Measurements from ENCODE around the gene LDAF1.
"Not testable (repeated sequence)": the region's sequence is repeated elsewhere in the genome, so short reads cannot be mapped to it uniquely, and the experiment has no call there.

LDAF1 gene

DNA sequence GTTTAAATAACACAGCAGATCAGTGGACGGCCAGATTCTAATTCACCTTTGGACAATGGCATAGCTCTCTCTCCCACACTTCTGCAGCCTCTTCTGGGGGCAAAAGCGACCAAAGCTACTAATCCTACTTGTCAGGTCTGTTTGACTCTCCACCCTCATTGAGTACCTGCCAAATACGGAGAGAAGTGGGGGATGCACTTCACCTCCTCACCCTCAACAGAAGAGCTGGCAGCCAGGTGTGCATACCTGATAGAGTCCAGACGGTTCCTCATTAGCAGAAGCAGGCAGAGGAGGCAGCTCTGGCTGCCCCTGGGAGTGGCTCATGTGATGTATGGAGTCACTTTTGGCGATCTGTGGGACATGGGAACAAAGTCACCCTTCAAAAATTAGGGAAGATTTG lies 12.7 kb upstream of the LDAF1 start:
- no peak for DNase-seq (ENCODE audit: low read depth in 1 of 2, low spot score in 1 of 2)
- no peak overlapping the region for H3K4me3 ChIP-seq (replicated peaks; ENCODE audit: insufficient read depth, low read length)
- TF ChIP-seq GABPA (IDR thresholded peaks at IDR 0.05; ENCODE audit: low read depth) (no peak), SPI1 (IDR thresholded peaks at IDR 0.05; ENCODE audit: borderline replicate concordance, low read depth) (no peak), POLR2AphosphoS5 (IDR thresholded peaks at IDR 0.05; ENCODE audit: low read depth) (no peak)
- TF ChIP-seq, protein P1, sequence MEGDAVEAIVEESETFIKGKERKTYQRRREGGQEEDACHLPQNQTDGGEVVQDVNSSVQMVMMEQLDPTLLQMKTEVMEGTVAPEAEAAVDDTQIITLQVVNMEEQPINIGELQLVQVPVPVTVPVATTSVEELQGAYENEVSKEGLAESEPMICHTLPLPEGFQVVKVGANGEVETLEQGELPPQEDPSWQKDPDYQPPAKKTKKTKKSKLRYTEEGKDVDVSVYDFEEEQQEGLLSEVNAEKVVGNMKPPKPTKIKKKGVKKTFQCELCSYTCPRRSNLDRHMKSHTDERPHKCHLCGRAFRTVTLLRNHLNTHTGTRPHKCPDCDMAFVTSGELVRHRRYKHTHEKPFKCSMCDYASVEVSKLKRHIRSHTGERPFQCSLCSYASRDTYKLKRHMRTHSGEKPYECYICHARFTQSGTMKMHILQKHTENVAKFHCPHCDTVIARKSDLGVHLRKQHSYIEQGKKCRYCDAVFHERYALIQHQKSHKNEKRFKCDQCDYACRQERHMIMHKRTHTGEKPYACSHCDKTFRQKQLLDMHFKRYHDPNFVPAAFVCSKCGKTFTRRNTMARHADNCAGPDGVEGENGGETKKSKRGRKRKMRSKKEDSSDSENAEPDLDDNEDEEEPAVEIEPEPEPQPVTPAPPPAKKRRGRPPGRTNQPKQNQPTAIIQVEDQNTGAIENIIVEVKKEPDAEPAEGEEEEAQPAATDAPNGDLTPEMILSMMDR (IDR thresholded peaks at IDR 0.05; ENCODE audit: insufficient read depth, low read length) = no peak
- TF ChIP-seq, protein P2, sequence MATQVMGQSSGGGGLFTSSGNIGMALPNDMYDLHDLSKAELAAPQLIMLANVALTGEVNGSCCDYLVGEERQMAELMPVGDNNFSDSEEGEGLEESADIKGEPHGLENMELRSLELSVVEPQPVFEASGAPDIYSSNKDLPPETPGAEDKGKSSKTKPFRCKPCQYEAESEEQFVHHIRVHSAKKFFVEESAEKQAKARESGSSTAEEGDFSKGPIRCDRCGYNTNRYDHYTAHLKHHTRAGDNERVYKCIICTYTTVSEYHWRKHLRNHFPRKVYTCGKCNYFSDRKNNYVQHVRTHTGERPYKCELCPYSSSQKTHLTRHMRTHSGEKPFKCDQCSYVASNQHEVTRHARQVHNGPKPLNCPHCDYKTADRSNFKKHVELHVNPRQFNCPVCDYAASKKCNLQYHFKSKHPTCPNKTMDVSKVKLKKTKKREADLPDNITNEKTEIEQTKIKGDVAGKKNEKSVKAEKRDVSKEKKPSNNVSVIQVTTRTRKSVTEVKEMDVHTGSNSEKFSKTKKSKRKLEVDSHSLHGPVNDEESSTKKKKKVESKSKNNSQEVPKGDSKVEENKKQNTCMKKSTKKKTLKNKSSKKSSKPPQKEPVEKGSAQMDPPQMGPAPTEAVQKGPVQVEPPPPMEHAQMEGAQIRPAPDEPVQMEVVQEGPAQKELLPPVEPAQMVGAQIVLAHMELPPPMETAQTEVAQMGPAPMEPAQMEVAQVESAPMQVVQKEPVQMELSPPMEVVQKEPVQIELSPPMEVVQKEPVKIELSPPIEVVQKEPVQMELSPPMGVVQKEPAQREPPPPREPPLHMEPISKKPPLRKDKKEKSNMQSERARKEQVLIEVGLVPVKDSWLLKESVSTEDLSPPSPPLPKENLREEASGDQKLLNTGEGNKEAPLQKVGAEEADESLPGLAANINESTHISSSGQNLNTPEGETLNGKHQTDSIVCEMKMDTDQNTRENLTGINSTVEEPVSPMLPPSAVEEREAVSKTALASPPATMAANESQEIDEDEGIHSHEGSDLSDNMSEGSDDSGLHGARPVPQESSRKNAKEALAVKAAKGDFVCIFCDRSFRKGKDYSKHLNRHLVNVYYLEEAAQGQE (IDR thresholded peaks at IDR 0.05; ENCODE audit: insufficient replicate concordance, low read depth) = no peak
- no peaks in the 10 kb centered on the region for H3K27me3 ChIP-seq (ENCODE audit: insufficient read depth, poor library complexity, severe bottlenecking)
- no peak overlapping the region for H3K27ac ChIP-seq (replicated peaks)

DNA sequence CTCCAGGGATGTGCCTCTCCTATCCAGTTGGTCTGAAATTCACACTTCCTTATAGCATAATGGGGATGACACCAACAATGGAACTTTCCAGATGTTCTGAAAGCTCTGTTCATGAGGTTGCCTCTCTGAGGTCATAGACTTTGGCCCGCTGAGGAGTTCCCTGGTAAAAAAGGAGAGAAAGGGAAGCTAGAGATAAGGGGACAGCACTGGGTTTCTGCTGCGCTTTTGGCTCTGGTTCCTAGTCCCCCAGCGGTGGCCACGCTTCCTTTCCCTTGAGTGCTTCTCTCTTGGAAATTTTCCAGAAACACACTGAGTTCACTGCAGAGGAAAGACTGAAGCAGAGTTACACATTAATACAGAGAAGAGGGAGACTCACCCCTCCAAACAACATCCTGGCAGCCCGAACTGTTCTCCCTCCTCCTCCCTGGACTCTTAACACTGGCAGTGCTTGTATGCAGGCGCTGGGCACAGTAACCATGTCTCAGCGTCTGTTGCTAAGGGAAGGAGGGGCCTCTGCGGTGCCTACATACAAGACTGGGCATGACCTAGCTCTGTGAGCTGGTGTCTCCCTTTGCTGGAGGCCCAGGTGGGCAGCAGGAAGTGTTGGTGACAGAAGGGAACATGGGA lies 8.0 kb upstream of the LDAF1 start, which contains the start of gene DNAH3:
Gene DNAH3 (minus strand): TSS at position 472 of the 627 bp plus-strand sequence. CDS start 527 bp downstream, outside the sequence.
- peak in 1 of 2 experiments; percentile 21 for DNase-seq (ENCODE audit: low read depth in 1 of 2, low spot score in 1 of 2)
- Histone ChIP-seq H3K27ac (replicated peaks) (no peak within 1 kb of the TSS), H3K4me3 (replicated peaks; ENCODE audit: insufficient read depth, low read length) (no peak within 1 kb of the TSS), H3K27me3 (ENCODE audit: insufficient read depth, poor library complexity, severe bottlenecking) (no peaks in the 10 kb centered on the region)
- TF ChIP-seq POLR2AphosphoS5 (IDR thresholded peaks at IDR 0.05; ENCODE audit: low read depth) = no peak
- no peak for TF ChIP-seq SPI1 (IDR thresholded peaks at IDR 0.05; ENCODE audit: borderline replicate concordance, low read depth)
- no peak for TF ChIP-seq GABPA (IDR thresholded peaks at IDR 0.05; ENCODE audit: low read depth)
- TF ChIP-seq, protein P2 (IDR thresholded peaks at IDR 0.05; ENCODE audit: insufficient replicate concordance, low read depth) = no peak

DNA sequence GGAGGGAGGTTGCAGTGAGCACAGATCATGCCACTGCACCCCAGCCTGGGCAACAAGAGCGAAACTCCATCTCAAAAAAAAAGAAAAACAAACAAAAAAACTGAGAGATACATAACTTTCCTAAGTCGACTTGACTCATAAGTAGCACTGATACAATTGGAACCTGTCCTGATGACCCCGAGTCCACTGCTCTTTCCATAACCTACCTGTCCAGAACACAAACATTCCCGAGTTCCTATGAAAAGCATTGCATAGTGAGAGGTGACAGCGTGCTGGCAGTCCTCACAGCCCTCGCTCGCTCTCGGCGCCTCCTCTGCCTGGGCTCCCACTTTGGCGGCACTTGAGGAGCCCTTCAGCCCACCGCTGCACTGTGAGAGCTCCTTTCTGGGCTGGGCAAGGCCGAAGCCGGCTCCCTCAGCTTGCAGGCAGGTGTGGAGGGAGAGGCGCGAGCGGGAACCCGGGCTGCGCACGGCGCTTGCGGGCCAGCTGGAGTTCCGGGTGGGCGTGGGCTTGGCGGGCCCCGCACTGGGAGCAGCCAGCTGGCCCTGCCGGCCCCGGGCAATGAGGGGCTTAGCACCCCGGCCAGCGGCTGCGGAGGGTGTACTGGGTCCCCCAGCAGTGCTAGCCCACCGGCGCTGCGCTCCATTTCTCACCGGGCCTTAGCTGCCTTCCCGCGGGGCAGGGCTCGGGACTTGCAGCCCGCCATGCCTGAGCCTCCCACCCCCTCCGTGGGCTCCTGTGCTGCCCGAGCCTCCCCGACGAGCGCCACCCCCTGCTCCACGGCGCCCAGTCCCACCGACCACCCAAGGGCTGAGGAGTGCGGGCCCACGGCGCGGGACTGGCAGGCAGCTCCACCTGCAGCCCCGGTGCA lies 6.1 kb upstream of the LDAF1 start:
- not testable (repeated sequence) for H3K4me3 ChIP-seq (replicated peaks; ENCODE audit: insufficient read depth, low read length); H3K27me3 ChIP-seq (ENCODE audit: insufficient read depth, poor library complexity, severe bottlenecking); H3K27ac ChIP-seq (replicated peaks); DNase-seq (ENCODE audit: low read depth in 1 of 2, low spot score in 1 of 2)

DNA sequence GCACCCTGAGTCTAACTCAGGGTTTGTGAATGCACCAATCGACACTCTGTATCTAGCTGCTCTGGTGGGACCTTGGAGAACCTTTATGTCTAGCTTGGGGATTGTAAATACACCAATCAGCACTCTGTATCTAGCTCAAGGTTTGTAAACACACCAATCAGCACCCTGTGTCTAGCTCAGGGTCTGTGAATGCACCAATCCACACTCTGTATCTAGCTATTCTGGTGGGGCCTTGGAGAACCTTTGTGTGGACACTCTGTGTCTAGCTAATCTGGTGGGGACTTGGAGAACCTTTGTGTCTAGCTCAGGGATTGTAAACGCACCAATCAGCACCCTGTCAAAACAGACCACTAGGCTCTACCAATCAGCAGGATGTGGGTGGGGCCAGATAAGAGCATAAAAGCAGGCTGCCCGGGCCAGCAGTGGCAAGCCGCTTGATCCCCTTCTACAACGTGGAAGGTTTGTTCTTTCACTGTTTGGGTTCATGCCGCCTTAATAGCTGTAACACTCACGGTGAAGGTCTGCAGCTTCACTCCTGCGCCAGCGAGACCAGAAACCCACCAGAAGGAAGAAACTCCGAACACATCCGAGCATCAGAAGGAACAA lies 5.2 kb upstream of the LDAF1 start:
- H3K27me3 ChIP-seq (ENCODE audit: insufficient read depth, poor library complexity, severe bottlenecking); DNase-seq (ENCODE audit: low read depth in 1 of 2, low spot score in 1 of 2); H3K4me3 ChIP-seq (replicated peaks; ENCODE audit: insufficient read depth, low read length); H3K27ac ChIP-seq (replicated peaks): not testable (repeated sequence)

DNA sequence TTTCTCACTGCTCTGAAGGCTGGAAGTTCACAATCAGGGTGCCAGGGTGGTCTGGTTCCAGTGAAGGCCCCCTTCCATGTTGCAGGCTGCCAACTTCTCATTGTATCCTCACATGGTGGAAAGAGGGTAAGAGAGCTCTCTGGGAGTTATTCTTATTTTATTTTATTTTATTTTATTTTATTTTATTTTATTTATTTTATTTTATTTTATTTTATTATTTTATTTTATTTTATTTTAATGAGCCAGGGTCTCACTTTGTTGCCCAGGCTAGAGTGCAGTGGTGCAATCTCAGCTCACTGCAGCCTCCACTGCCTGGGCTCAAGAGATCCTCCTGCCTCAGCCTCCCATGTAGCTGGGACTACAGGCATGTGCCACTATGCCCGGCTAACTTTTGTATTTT lies 2.5 kb upstream of the LDAF1 start:
- not testable (repeated sequence) for DNase-seq (ENCODE audit: low read depth in 1 of 2, low spot score in 1 of 2); H3K4me3 ChIP-seq (replicated peaks; ENCODE audit: insufficient read depth, low read length); H3K27ac ChIP-seq (replicated peaks); H3K27me3 ChIP-seq (ENCODE audit: insufficient read depth, poor library complexity, severe bottlenecking)
